ENCODE data around the gene IRAK2. TPM values are rescaled to one million over a fixed set of nuclear protein-coding genes. Genes with fewer than 3 reads are reported as not detected.

The IRAK2 gene
- total and polyA plus RNA-seq, 2 experiments from 2014 or later: 1.1 to 2.1 TPM

- H3K27me3 ChIP-seq (replicated peaks; ENCODE audit: insufficient read depth): no peaks in the 10 kb centered on the region
- peaks cover 36% of the 10 kb centered on the region for H3K4me1 ChIP-seq (ENCODE audit: insufficient read depth)
- peak overlapping the region; percentile 58 for H3K27ac ChIP-seq
- no peak overlapping the region for H3K4me3 ChIP-seq
- H3K4me2 ChIP-seq (ENCODE audit: unreplicated experiment): peak overlapping the region; percentile 20
- no peaks in the 10 kb centered on the region for H3K9me3 ChIP-seq (ENCODE audit: low read depth)
- no peaks in the 10 kb centered on the region for H4K20me1 ChIP-seq (ENCODE audit: insufficient read depth)
- H3K36me3 ChIP-seq (ENCODE audit: low read depth): no peaks in the 10 kb centered on the region
- H2AFZ ChIP-seq: peak overlapping the region; percentile 21
- H3K9ac ChIP-seq: peak overlapping the region; percentile 51
- H3K9me2 ChIP-seq (ENCODE audit: insufficient read depth): no peaks in the 10 kb centered on the region
- peaks cover 38% of the 10 kb centered on the region for H3F3A ChIP-seq (ENCODE audit: insufficient read depth)
- H3K79me2 ChIP-seq (ENCODE audit: insufficient read depth): no peaks in the 10 kb centered on the region
- peak; percentile 83 for DNase-seq
- TF ChIP-seq EZH2phosphoT487 (IDR thresholded peaks at IDR 0.05; ENCODE audit: insufficient read depth, low read depth): no peak
- no peak for TF ChIP-seq EZH2 (IDR thresholded peaks at IDR 0.05; ENCODE audit: insufficient read depth, poor library complexity, severe bottlenecking)
- WGBS, 2 experiments (ENCODE audit: low coverage in 1 of 2, low lambda C conversion rate in 2 of 2, missing lambda C conversion rate in 2 of 2): 47 to 51% methylated on average over 12 of the region's 12 CpGs
- in situ Hi-C loops (cut with MboI): no loop called here
Measured at GRCh38 chr3:10198761-10199649, 34.3 kb downstream of the IRAK2 start.

DNA sequence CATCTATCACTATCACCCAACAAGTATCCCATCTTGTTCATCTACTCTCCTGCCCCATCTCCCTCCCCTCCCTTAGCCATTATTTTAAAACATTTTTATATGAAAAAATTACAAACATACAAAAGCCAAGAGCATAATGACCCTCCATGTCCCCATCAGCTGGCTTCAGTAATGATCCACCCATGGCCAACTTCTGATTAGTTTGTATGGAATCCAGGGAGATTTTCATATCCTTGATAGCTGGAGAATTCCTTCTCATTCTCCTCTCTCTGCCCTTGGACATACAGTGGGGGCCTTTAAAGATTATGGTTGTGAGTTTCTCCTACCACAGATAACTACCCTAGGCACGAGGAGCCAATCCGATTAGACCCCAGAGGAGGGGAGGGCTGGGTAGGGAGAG is 40.2 kb downstream of the IRAK2 start:
- Histone ChIP-seq H3K27ac (peak overlapping the region; percentile 93), H3K4me1 (ENCODE audit: insufficient read depth) (peaks cover 28% of the 10 kb centered on the region), H3K9ac (peak overlapping the region; percentile 74), H3K9me3 (ENCODE audit: low read depth) (no peaks in the 10 kb centered on the region), H4K20me1 (ENCODE audit: insufficient read depth) (no peaks in the 10 kb centered on the region), H3K27me3 (replicated peaks; ENCODE audit: insufficient read depth) (no peaks in the 10 kb centered on the region), H3K4me2 (ENCODE audit: unreplicated experiment) (peak overlapping the region; percentile 55), H3K36me3 (ENCODE audit: low read depth) (no peaks in the 10 kb centered on the region), H2AFZ (no peak overlapping the region), H3F3A (ENCODE audit: insufficient read depth) (peaks cover 35% of the 10 kb centered on the region), H3K9me2 (ENCODE audit: insufficient read depth) (no peaks in the 10 kb centered on the region), H3K4me3 (peak overlapping the region; percentile 21; the same call in 1 of the 2 replicates), H3K79me2 (ENCODE audit: insufficient read depth) (no peaks in the 10 kb centered on the region; the same call in 1 of the 2 replicates)
- 95 to 100% methylated on average over 2 of the region's 2 CpGs for WGBS, 2 experiments (ENCODE audit: low coverage in 1 of 2, low lambda C conversion rate in 2 of 2, missing lambda C conversion rate in 2 of 2)
- in situ Hi-C loops (cut with MboI): no loop called here
- no peak for TF ChIP-seq EZH2phosphoT487 (IDR thresholded peaks at IDR 0.05; ENCODE audit: insufficient read depth, low read depth)
- no peak for TF ChIP-seq EZH2 (IDR thresholded peaks at IDR 0.05; ENCODE audit: insufficient read depth, poor library complexity, severe bottlenecking)
- peak; percentile 60 for DNase-seq

- TF ChIP-seq EZH2phosphoT487 (IDR thresholded peaks at IDR 0.05; ENCODE audit: insufficient read depth, low read depth): no peak
- TF ChIP-seq EZH2 (IDR thresholded peaks at IDR 0.05; ENCODE audit: insufficient read depth, poor library complexity, severe bottlenecking): no peak
- peak; percentile 97 for DNase-seq
- Histone ChIP-seq H3K9ac (peak overlapping the region; percentile 74), H3K27me3 (replicated peaks; ENCODE audit: insufficient read depth) (no peaks in the 10 kb centered on the region), H3K4me3 (0 out of 2 replicates have a peak overlapping the region, but pooled peaks have one; percentile 21), H3K36me3 (ENCODE audit: low read depth) (no peaks in the 10 kb centered on the region), H3K79me2 (ENCODE audit: insufficient read depth) (no peaks in the 10 kb centered on the region; the same call in 1 of the 2 replicates), H3K4me1 (ENCODE audit: insufficient read depth) (peaks cover 28% of the 10 kb centered on the region), H3K9me3 (ENCODE audit: low read depth) (no peaks in the 10 kb centered on the region), H3K27ac (peak overlapping the region; percentile 93), H2AFZ (0 out of 2 replicates have a peak overlapping the region, but pooled peaks have one; percentile 8), H3F3A (ENCODE audit: insufficient read depth) (peaks cover 35% of the 10 kb centered on the region), H4K20me1 (ENCODE audit: insufficient read depth) (no peaks in the 10 kb centered on the region), H3K4me2 (ENCODE audit: unreplicated experiment) (peak overlapping the region; percentile 55), H3K9me2 (ENCODE audit: insufficient read depth) (no peaks in the 10 kb centered on the region)
- in situ Hi-C loops (cut with MboI): no loop called here
- WGBS, 2 experiments (ENCODE audit: low coverage in 1 of 2, low lambda C conversion rate in 2 of 2, missing lambda C conversion rate in 2 of 2): 22 to 27% methylated on average over 7 of the region's 7 CpGs
Measured at GRCh38 chr3:10205451-10206165, 40.9 kb downstream of the IRAK2 start.

DNA sequence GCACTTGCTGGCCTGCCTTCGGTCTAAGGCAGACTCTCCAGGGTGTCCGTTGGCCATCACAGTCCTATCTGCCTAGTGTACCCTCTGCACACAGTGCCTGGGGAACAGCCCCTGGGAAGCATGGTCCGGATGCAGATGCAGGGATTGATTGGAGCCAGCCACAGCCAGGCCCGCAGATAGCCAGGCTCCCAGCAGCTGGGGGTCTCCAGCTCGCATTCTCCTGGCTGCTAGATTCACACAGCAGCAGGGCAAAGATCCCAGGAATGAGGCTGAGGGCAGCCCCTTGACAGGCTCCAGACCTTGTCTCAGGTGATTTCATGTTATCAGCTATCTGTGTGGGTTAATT is 41.4 kb downstream of the IRAK2 start:
- Histone ChIP-seq H3K9me2 (ENCODE audit: insufficient read depth) (no peaks in the 10 kb centered on the region), H2AFZ (0 out of 2 replicates have a peak overlapping the region, but pooled peaks have one; percentile 8), H3K27me3 (replicated peaks; ENCODE audit: insufficient read depth) (no peaks in the 10 kb centered on the region), H3K4me1 (ENCODE audit: insufficient read depth) (peaks cover 28% of the 10 kb centered on the region), H3K4me2 (ENCODE audit: unreplicated experiment) (peak overlapping the region; percentile 55), H3K79me2 (ENCODE audit: insufficient read depth) (no peaks in the 10 kb centered on the region; the same call in 1 of the 2 replicates), H4K20me1 (ENCODE audit: insufficient read depth) (no peaks in the 10 kb centered on the region), H3K27ac (peak overlapping the region; percentile 93), H3K36me3 (ENCODE audit: low read depth) (no peaks in the 10 kb centered on the region), H3K9me3 (ENCODE audit: low read depth) (no peaks in the 10 kb centered on the region), H3K9ac (no peak overlapping the region), H3F3A (ENCODE audit: insufficient read depth) (peaks cover 35% of the 10 kb centered on the region), H3K4me3 (no peak overlapping the region)
- 77 to 93% methylated on average over 5 of the region's 5 CpGs for WGBS, 2 experiments (ENCODE audit: low coverage in 1 of 2, low lambda C conversion rate in 2 of 2, missing lambda C conversion rate in 2 of 2)
- no peak for TF ChIP-seq EZH2phosphoT487 (IDR thresholded peaks at IDR 0.05; ENCODE audit: insufficient read depth, low read depth)
- no peak for TF ChIP-seq EZH2 (IDR thresholded peaks at IDR 0.05; ENCODE audit: insufficient read depth, poor library complexity, severe bottlenecking)
- in situ Hi-C loops (cut with MboI): no loop called here
- DNase-seq: no peak
